Measurements from ENCODE around the gene PSENEN. TPM values are rescaled to one million over a fixed set of nuclear protein-coding genes. Genes with fewer than 3 reads are reported as not detected.

The PSENEN gene
- polyA plus RNA-seq, 1 experiment, result 65.4 TPM

Other genes starting within 250 kb of the PSENEN start
- gene DMKN, start 232.0 kb upstream of the PSENEN start, polyA plus RNA-seq (2011; rRNA removed), result 1.0 and 1.5 TPM in 2 replicates
- 0.70 and 1.6 TPM in 2 replicates for gene SBSN, start 217.3 kb upstream of the PSENEN start, polyA plus RNA-seq (2011; rRNA removed)
- gene GAPDHS, start 212.2 kb upstream of the PSENEN start, polyA plus RNA-seq (2011; rRNA removed), result not detected in 2 replicates
- gene TMEM147, start 200.0 kb upstream of the PSENEN start, polyA plus RNA-seq (2011; rRNA removed), result 167 and 200 TPM in 2 replicates
- not detected in 2 replicates for gene ATP4A, start 182.0 kb upstream of the PSENEN start, polyA plus RNA-seq (2011; rRNA removed)
- gene PMIS2, start 159.5 kb upstream of the PSENEN start, polyA plus RNA-seq (2011; rRNA removed), result not detected in 2 replicates
- gene HAUS5, start 132.9 kb upstream of the PSENEN start, polyA plus RNA-seq (2011; rRNA removed), result 2.3 and 3.9 TPM in 2 replicates
- gene RBM42, start 116.6 kb upstream of the PSENEN start, polyA plus RNA-seq (2011; rRNA removed), result 36.8 and 52.6 TPM in 2 replicates
- gene ETV2, start 103.9 kb upstream of the PSENEN start, polyA plus RNA-seq (2011; rRNA removed), result 0.47 and 0.54 TPM in 2 replicates
- gene COX6B1, start 97.3 kb upstream of the PSENEN start, polyA plus RNA-seq (2011; rRNA removed), result 463 and 510 TPM in 2 replicates
- gene UPK1A, start 79.1 kb upstream of the PSENEN start, polyA plus RNA-seq (2011; rRNA removed), result 0.17 and 0.39 TPM in 2 replicates
- not detected in 2 replicates for gene ZBTB32, start 41.1 kb upstream of the PSENEN start, polyA plus RNA-seq (2011; rRNA removed)
- 6.1 and 13.3 TPM in 2 replicates for gene KMT2B, start 27.6 kb upstream of the PSENEN start, polyA plus RNA-seq (2011; rRNA removed)
- 1.1 and 1.9 TPM in 2 replicates for gene IGFLR1, start 3.2 kb upstream of the PSENEN start, polyA plus RNA-seq (2011; rRNA removed)
- gene U2AF1L4, start 233 bp upstream of the PSENEN start, polyA plus RNA-seq (2011; rRNA removed), result 18.3 and 20.3 TPM in 2 replicates
- gene LIN37, start 2.9 kb downstream of the PSENEN start, polyA plus RNA-seq (2011; rRNA removed), result 8.9 and 15.0 TPM in 2 replicates
- 21.0 and 27.2 TPM in 2 replicates for gene HSPB6, start 11.4 kb downstream of the PSENEN start, polyA plus RNA-seq (2011; rRNA removed)
- 6.9 and 9.4 TPM in 2 replicates for gene PROSER3, start 12.5 kb downstream of the PSENEN start, polyA plus RNA-seq (2011; rRNA removed)
- gene ARHGAP33, start 29.9 kb downstream of the PSENEN start, polyA plus RNA-seq (2011; rRNA removed), result 1.1 and 3.6 TPM in 2 replicates
- gene PRODH2, start 67.2 kb downstream of the PSENEN start, polyA plus RNA-seq (2011; rRNA removed), result not detected in 2 replicates
- not detected in 2 replicates for gene NPHS1, start 106.9 kb downstream of the PSENEN start, polyA plus RNA-seq (2011; rRNA removed)
- 0.05 TPM in 1 of 2 replicates, not detected in the other for gene KIRREL2, start 111.3 kb downstream of the PSENEN start, polyA plus RNA-seq (2011; rRNA removed)
- gene APLP1, start 122.9 kb downstream of the PSENEN start, polyA plus RNA-seq (2011; rRNA removed), result 6.6 and 11.4 TPM in 2 replicates
- 2.9 and 4.9 TPM in 2 replicates for gene NFKBID, start 154.9 kb downstream of the PSENEN start, polyA plus RNA-seq (2011; rRNA removed)
- gene HCST, start 156.9 kb downstream of the PSENEN start, polyA plus RNA-seq (2011; rRNA removed), result 0.74 and 1.2 TPM in 2 replicates
- not detected in 2 replicates for gene TYROBP, start 162.6 kb downstream of the PSENEN start, polyA plus RNA-seq (2011; rRNA removed)
- 0.83 and 1.8 TPM in 2 replicates for gene LRFN3, start 190.7 kb downstream of the PSENEN start, polyA plus RNA-seq (2011; rRNA removed)
- 12.0 and 14.5 TPM in 2 replicates for gene SDHAF1, start 249.5 kb downstream of the PSENEN start, polyA plus RNA-seq (2011; rRNA removed)

Data from BJ (cell line).